HG02642 (cell line): ENCODE measurements around the gene TMEM52B.

Experiments
- ATAC-seq: cut with Tn5 transposase; IDR thresholded peaks from one replicate; pipeline ENCODE4 v1.9.1; 2021; ENCODE audit warnings: mild to moderate bottlenecking; ENCODE audit not compliant: unreplicated experiment, poor library complexity

TMEM52B gene

DNA sequence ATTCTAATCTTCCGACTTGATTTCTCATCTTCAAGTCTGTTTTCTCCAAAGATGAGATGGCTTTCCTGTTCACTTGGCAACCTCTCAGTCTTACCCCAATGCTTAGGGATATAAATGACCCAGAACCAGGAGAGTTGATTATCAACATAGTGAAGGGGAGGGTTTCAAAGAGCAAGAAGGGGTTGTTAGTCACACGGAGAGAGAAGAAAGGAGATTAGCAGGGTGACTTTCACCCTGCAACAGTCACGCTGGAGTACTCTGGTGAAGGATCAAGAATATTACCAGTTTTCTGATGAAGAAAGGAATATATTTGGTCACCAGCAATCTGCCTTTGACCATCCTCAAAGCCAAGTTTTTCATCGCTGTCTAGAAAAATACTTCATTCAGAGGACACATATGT is at the start of gene TMEM52B:
Gene TMEM52B, plus strand, starts transcription at position 212 of the 400 bp plus-strand sequence. CDS start 543 bp downstream, outside the sequence.
- ATAC-seq: no peak

DNA sequence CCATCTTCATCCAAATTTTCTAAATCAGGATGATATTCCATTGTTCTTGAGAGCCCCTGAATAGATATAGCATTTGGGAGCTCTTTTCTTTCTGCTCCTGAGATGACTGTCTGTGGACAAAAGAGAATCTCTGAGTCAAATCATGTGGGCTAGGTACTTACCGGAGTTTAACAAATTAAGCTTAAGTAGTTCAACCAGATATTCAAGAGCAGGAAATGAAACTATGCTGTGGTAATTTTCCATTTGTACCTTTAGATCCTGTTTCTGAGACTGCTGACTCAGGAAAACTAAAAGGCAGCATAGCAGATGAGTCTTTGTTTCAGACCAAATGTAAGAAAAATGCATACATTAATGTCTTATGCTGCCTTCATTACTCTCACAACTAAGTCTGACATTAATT is 48.8 kb upstream of the TMEM52B start, which contains the start of gene CLEC7A:
Gene CLEC7A, minus strand, starts transcription at position 158 of the 400 bp plus-strand sequence. Its CDS starts 117 bp downstream, at position 41.
- peak; percentile 84 for ATAC-seq

DNA sequence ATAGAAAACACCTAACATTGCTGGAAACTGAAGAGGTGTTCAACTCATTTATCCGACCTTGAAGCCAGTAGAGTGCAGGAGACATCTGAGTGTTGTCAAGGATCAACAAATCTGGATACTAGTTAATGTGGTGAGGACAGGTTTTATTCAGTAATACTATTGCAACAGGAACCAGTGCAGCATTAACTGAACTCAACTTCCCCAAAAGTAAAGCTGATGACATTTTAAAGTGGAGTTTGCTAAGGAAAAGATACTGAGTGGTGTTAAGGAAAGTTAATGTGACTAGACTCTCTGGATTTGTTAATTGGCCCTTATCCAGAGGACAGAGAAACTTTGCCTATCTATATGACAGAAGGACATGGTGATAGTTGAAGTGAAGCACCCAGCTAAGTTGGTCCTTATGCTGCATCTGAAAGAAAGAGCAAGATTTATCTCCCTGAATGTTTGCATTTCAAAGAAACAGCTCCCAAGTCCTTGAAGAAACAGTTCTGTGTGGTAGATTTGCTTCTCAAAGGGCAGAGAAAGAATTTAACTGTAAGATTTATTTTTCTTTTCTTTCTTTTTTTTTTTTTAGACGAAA is 47.6 kb upstream of the TMEM52B start:
- ATAC-seq: no peak

DNA sequence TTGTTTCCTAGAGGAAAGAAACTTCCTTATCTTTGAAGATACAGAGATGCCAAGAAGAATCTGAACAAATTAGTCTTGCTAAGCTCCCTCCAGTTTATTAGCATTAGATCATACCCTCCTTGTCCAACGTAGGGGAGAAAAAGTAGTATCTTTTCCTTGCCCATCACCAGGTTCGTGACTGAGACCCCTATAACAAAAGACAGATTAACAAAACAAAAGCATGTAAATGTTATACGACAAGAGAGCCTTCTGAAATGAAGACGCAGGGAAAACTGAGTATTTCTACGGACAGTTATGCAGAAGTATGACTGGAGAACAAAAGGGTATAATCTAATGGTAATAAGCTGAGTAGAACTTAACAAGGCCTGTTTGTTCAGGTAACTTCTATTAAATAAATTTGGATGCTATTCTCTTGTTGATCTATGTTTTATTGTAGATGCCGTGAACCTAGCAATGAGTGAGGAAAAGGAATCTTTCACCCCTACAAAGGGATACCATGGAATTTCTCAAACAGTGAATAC is 45.9 kb upstream of the TMEM52B start:
- no peak for ATAC-seq

DNA sequence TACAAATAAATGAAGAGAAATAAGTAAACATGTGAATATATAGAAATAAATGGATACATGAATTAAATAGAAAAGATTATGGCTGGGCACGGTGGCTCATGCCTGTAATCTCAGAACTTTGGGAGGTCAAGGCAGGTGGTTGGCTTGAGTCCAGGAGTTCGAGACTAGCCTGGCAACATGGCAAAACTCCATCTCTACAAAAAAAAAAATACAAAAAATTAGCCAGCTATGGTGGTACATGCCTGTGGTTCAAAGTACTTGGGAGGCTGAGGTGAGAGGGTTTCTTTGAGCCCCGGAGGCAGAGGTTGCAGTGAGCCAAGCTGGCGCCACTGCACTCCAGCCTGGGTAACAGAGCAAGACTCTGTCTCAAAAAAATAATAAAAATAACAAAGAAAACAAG is 43.7 kb upstream of the TMEM52B start:
- no peak for ATAC-seq

DNA sequence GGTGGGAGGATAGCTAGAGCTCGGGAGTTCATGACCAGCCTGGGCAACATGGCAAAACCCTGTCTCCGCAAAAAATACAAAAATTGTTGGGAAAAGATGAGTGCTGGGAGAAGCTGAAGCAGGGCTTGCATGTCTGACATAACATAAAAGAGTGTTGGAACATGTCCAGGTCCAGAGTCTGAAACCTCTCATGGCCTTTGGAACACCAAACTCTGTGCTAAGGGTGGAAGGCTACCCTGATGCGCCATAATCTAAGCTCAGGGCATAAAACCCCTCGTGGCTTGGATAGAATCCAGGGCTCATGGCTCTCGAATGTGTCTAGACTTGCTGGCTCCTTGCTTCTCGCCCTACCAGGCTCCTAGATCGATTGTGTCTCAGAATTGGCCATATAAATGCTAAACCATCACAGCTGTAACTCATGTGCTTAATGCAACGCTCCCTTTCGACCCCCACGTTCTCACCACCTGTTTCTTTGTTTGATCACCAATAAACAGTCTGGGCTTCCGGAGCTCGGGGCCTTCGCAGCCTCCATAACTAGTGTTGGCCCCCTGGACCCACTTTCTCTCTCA is 42.1 kb upstream of the TMEM52B start:
- no peak for ATAC-seq

DNA sequence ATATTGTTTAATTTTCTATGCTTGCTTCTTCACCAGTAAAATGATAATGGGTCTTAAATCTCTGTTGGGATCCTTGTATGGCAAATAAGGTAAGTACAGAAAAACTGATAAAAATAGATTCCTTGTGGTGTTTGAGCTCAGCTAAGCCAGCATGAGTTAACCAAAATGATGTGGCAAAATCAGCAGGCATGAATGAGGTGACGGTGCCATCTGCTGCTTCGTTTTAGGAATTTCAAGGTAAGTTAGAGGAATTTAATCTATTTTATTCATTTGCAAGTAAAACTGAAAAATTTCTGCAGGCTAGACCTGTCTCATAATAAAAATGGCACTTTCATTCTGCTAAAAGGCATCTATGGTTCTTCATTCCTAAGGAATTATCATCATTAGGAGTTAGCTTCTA is 38.8 kb upstream of the TMEM52B start:
- ATAC-seq: no peak

DNA sequence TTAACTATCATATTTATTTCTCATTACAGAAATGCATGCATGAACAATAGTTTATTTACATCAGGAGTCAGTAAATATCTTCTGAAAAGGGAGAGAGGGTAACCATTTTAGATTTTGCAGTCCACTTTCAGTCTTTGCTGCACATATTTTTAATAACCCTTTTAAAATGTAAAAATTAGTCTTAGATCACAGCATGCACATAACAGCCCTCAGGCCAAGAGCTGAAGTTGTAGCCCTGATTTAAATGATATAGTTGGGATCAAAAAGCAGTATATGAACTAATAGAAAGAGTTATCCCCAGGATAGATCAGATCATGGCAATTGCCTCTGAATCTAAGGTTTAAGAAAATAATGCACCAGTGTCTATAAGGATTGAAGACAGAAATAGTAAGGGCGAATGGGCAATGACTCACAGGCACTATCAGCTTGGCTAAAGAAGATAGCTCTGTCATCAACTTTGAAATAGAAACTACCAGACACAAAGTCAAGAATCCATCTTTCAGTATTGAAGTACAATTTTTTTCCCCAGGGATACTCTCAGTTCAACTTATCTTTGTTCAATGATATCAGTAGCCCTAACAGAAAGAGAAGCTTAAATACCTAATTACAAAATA is 35.7 kb upstream of the TMEM52B start:
- ATAC-seq: no peak

DNA sequence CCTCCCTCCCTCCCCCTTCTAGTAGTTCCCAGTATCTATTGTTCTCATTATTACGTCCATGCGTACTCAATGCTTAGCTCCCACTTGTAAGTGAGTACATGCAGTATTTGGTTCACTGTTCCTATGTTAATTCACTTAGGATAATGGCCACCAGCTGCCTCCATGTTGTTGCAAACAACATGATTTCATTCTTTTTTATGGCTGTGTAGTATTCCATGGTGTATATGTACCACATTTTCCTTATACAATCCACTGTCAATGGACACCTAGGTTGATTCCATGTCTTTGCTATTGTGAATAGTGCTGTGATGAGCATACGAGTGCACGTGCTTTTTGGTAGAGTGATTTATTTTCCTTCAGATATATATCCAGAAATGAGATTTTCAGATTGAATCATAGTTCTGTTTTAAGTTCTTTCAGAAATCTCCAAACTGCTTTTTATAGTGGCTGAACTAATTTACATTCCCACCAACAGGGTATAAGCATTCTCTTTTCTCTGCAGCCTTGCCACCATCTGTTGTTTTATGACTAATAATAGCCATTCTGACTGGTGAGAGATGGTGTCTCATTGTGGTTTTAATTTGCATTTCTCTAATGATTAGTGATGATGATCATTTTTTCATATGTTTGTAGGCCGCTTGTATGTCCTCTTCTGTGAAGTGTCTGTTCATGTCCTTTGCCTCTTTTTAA is 31.0 kb upstream of the TMEM52B start:
- ATAC-seq: peak; percentile 84

DNA sequence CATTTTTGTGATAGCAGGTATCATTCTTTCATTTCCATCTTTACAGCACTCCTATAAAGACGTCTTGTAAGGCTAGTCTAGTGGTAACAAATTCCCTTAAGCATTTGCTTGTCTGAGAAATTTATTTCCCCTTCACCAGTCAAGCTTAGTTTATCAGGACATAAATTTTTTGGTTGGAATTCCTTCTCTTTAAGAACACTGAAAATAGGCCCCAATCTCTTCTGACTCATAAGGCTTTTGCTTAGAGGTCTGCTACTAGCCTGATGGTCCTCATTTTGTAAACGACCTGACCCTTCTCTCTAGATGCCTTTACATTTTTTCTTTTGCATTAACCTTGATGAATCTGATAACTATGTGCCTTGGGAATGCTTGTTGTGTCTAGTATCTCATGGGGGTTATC is 27.2 kb upstream of the TMEM52B start:
- ATAC-seq: no peak

DNA sequence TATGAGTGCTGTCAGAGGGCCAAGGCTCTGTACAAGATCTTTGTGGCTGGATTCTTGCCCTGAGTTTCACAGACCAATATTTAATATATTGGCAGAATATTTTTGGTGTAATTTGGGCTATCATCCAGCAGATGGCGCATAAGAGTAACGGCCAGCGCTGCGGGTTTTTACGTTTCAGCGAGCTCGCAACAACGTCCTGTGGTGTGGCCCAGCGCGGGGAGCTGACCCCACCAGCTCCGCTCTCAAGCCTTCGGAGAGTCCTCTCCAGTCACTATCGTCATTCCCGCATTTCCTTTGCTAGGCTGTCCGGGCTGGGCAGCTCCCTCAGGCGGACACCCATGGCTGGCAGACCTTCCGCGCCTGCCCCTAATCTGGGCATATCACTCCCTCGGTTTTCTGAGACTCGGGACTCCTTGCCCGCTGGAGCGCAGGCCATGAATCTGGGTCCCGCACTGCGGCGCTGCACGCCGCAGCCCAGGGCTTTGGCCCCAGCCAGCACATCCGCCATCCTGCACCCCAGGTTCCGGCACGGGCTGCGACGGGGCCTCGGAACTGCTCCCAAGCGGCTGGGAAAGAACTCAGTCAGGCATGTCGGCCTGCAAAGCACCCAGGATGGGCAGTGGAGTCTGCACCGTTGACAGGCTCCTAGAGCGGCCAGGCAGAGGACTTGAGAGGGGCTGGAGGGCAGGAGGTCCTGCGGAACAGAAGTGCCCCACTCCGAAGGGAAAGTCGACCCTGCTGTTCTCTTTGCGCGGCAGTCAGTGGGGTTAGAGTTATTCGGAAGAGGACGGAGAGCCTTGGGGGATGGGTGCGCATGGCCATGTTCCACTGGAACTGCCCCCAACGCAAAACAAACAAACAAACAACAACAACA is 25.3 kb upstream of the TMEM52B start:
- peak; percentile 69 for ATAC-seq

DNA sequence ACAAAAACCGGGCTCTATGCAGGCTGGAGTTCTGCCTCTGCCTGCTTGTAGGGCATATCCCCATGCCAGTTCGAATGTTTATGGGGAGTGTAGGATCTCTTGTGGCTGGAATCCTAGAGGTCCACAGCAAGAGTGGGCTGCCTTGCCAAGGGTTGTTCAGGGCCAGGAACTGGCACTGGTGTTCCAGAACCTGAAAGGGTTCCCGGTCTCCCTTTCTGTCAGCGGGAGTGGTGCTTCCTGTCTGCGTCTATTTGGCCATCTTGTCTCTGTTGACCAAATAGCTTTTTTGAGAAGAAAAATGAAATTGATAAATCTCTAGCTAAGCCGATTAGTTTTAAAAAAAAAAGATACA is 24.7 kb upstream of the TMEM52B start:
- no peak for ATAC-seq

DNA sequence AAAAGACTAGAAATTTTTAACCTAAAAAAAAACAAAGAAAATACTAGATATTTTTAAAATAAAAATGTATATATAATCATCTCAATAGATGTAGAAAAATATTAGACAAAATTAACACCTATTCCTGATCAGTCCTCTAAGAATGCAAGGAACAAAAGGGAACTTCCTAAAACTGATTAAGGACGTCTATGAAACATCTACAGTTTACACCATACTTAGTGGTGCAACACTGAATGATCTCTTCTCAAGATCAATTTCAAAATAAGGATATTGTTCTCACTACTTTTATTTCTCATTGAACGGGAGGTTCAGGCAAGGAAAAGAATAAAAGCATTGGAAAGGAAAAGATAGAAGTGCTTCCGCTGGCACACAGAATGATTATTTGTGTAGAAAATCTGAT is 22.9 kb upstream of the TMEM52B start:
- no peak for ATAC-seq

DNA sequence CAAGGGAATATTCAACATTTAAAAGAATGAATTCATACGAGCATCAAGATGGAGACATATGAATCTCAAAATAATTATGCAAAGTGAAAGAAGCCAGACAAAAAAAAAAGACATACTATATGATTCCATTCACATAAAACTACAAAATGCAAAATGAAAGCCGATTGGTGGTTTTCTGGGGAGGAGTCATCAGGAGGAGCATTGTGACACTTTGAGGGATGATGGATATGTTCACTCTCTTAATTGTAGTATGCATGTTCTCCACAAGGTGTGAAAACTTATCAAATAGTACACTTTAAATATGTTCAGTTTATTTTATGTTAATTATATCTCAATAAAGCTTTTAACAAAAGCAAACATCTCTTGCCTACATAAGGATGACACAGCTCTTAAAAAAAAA is 20.4 kb upstream of the TMEM52B start:
- ATAC-seq: no peak

DNA sequence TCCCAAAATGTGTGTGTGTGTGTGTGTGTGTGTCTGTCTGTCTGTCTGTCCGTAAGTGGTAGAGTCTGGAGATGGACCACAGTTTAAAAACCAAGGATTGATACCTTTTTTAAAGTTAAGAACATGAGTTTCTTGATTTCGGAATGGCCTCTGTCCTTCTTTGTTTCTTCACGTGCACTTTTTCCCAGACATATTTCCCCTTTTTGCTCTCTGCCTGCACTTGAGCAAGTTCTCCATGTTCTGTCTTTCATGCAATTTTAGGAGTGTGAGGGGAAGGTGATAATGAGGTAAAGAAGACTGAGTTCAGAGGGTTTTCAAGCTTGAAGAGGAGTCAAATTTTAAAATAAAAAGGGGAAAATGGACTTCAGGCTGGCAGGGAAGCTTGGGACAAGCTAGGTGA is 19.6 kb upstream of the TMEM52B start:
- no peak for ATAC-seq

DNA sequence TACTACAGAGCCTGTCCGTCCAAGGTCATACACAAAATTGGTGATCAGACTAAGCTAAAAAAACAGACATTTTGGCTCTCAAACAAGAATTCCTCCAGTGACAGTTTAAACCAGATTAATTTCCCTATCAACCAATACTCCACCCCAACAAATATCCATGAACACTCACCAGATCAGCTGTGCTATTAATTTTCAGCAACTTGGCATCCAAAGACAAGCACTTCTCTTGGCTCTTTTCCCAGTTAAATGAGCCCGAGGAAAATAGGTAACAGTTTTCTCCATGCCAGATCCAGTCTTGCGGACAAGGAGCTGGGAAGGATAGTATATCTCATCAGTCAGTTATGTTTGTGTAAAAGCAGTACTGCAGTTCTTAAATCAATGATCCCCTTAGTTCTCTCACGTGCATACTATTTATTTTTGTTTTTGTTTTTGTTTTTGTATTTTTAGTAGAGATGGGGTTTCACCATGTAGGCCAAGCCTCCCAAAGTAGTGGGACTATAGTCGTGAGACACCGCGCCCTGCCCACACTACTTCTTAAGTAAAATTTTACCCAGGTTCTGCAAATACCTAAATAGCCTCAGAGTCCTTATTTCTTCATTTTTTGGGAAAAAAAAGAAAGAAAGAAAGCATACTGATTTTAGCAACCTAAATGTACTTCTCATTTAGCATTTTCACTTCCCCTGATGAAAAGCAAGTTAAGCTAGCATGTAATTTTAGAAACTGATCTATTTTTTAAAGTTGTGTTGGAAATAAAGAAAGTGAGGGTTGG is 18.0 kb upstream of the TMEM52B start:
- ATAC-seq: no peak

DNA sequence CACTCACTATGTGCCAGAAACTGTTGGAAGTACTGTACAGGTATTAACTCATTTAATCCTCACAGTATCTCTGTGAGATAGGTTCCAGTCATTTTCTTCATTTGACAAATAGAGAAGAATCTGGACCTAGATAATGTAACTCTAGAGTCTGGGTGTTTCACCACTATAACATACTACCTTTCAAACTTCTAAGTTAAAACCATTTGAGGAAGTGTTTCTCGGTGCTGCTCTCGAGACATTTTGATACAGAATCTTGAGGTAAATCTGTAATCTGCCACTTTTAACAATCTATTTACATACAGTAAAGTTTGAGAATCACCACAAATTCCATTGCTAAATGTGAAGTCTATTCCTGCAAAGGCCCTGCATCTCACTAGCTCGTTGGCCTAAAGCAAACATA is 15.7 kb upstream of the TMEM52B start:
- no peak for ATAC-seq

DNA sequence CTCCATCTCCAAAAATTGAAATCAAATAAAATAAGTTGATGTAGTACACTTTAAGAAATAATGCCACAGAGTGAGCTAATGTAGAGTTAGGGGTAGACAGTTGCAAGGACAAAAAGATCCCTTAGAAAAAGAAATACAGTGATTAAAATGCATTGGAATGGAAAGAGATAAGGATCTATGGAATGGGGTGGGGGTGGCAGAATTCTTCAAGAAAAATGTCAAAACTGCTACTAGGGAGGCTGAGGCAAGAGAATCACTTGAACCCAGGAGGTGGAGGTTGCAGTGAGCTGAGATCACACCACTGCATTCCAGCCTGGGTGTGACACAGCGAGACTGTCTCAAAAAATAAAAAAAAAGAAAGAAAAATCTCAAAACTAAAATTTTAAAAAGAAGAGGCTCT is 13.4 kb upstream of the TMEM52B start:
- ATAC-seq: no peak

DNA sequence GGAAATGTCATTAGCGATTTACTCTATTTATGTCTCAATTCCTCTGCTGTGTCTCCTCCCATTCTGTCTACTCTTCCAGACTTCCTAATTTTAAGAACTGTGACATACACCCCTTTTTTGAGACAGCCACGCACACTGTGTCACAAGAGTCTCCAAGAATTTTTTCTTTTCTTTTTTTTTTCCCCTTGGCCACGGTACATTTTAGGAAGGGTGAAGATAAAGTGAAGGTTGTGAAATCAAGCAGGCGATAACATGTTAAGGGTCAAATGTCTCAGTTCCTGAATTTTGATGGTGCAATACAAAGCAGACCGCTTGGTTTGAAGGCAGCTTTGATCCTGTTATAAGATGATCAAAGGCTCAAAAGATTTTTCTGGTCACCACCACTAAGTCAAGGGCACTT is 11.2 kb upstream of the TMEM52B start:
- ATAC-seq: no peak

DNA sequence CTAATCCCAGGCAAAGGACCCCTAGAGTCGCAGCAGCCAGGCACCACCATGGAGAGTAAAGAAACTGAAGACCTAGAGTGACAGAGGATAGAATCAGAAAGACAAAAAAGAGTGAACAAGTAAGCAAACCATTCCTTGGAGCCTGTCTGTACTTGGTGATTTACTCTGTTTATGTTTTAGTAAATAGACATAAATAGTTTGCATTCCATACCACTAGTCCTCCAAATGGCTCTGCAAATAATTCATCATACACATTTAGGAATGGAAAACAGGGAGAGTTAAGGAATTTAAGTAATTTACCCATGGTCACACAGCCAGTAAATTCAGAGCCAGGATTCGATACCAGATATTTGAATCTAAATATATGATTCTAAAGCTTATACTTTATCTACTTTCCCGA is 9.7 kb upstream of the TMEM52B start:
- no peak for ATAC-seq
